Astrocyte (in vitro differentiated cells and primary cell): ENCODE measurements around the gene F12. TPM values are rescaled to one million over a fixed set of nuclear protein-coding genes. Genes with fewer than 3 reads are reported as not detected.

ENCODE experiments used
- DNase-seq: peaks from one replicate; pipeline ENCODE4 v3.0.0-alpha.2; 2010; ENCODE audit warnings: low read depth
- FAIRE-seq: peaks from 2 replicates; lab custom pipeline; 2011; peaks lifted over from hg19 to GRCh38; lab: Jason Lieb, UNC
- H2AFZ ChIP-seq: 2 replicates; pipeline ENCODE4 v1.6.0; 2012; ENCODE audit warnings: low read depth, low read length, inconsistent platforms
- H3K27ac ChIP-seq: 2 replicates; pipeline ENCODE4 v1.5.1; 2011; ENCODE audit warnings: low read depth, low read length, inconsistent platforms
- H3K27me3 ChIP-seq: 2 replicates; pipeline ENCODE4 v1.6.0; 2011; ENCODE audit warnings: low read length, inconsistent platforms; ENCODE audit not compliant: insufficient read depth
- H3K36me3 ChIP-seq: 2 replicates; pipeline ENCODE4 v1.5.1; 2011; ENCODE audit warnings: low read length, inconsistent platforms; ENCODE audit not compliant: insufficient read depth
- H3K4me1 ChIP-seq: 2 replicates; pipeline ENCODE4 v1.5.1; 2011; ENCODE audit warnings: low read length, inconsistent platforms; ENCODE audit not compliant: insufficient read depth
- H3K4me2 ChIP-seq: 2 replicates; pipeline ENCODE4 v1.6.0; 2012; ENCODE audit warnings: low read length, inconsistent platforms
- H3K4me3 ChIP-seq: 2 replicates; pipeline ENCODE4 v1.5.1; 2011; ENCODE audit warnings: low read depth, mild to moderate bottlenecking, low read length, inconsistent platforms; ENCODE audit not compliant: insufficient read depth
- H3K79me2 ChIP-seq: 2 replicates; pipeline ENCODE4 v1.6.0; 2012; ENCODE audit warnings: mild to moderate bottlenecking, low read length, inconsistent platforms; ENCODE audit not compliant: insufficient read depth
- H3K9ac ChIP-seq: 2 replicates; pipeline ENCODE4 v1.6.0; 2012; ENCODE audit warnings: mild to moderate bottlenecking, low read length, inconsistent platforms
- H3K9me3 ChIP-seq: 2 replicates; pipeline ENCODE4 v1.5.1; 2012; ENCODE audit warnings: low read depth, mild to moderate bottlenecking, low read length, inconsistent platforms; ENCODE audit not compliant: insufficient read depth
- H4K20me1 ChIP-seq: 2 replicates; pipeline ENCODE4 v1.6.0; 2012; ENCODE audit warnings: low read length, inconsistent platforms; ENCODE audit not compliant: insufficient read depth
- H3K27ac Mint-ChIP-seq: one replicate; pipeline ENCODE4 v1.8.0; 2021; ENCODE audit warnings: mild to moderate bottlenecking, mixed read lengths; ENCODE audit not compliant: unreplicated experiment
- H3K27me3 Mint-ChIP-seq: one replicate; pipeline ENCODE4 v1.8.0; 2021; ENCODE audit warnings: low read depth, mixed read lengths; ENCODE audit not compliant: unreplicated experiment
- H3K36me3 Mint-ChIP-seq: one replicate; pipeline ENCODE4 v1.8.0; 2021; ENCODE audit warnings: low read depth, mixed read lengths; ENCODE audit not compliant: unreplicated experiment
- H3K4me1 Mint-ChIP-seq: one replicate; pipeline ENCODE4 v1.8.0; 2021; ENCODE audit warnings: low read depth, mixed read lengths; ENCODE audit not compliant: unreplicated experiment
- H3K4me3 Mint-ChIP-seq: one replicate; pipeline ENCODE4 v1.8.0; 2021; ENCODE audit warnings: mild to moderate bottlenecking, moderate library complexity, mixed read lengths; ENCODE audit not compliant: unreplicated experiment
- H3K9me3 Mint-ChIP-seq: one replicate; pipeline ENCODE4 v1.8.0; 2021; ENCODE audit warnings: mild to moderate bottlenecking, mixed read lengths; ENCODE audit not compliant: unreplicated experiment
- CTCF ChIP-seq: IDR thresholded peaks from 2 replicates; pipeline ENCODE4 v1.5.1; 2011; ENCODE audit warnings: low read depth, mild to moderate bottlenecking, inconsistent platforms, low read length, moderate library complexity; ENCODE audit not compliant: insufficient read depth
- EZH2 ChIP-seq: IDR thresholded peaks from 2 replicates; pipeline ENCODE4 v1.6.1; 2012; ENCODE audit warnings: mild to moderate bottlenecking, low read length, inconsistent platforms; ENCODE audit not compliant: insufficient read depth
- total RNA-seq: library from RNA; stranded (reverse); gene quantifications from 2 replicates; pipeline ENCODE4 v1.2.1, GENCODE V29; 2021

Gene F12
- total RNA-seq, 1 donor from 2014 or later, result 3.0 TPM

- H3K4me1 ChIP-seq, result no peaks in the 10 kb centered on the region
- Mint-ChIP-seq H3K4me3 (no peak overlapping the region), H3K4me1 (no peaks in the 10 kb centered on the region), H3K9me3 (no peaks in the 10 kb centered on the region), H3K36me3 (no peaks in the 10 kb centered on the region), H3K27ac (no peak overlapping the region), H3K27me3 (peaks cover 53% of the 10 kb centered on the region)
- H3K4me2 ChIP-seq, result no peak overlapping the region
- peaks cover 6% of the 10 kb centered on the region for H3K27me3 ChIP-seq
- H3K9ac ChIP-seq, result no peak overlapping the region
- H3K27ac ChIP-seq, result no peak overlapping the region
- no peaks in the 10 kb centered on the region for H3K36me3 ChIP-seq
- DNase-seq (no peak), FAIRE-seq (no peak)
- H4K20me1 ChIP-seq, result no peaks in the 10 kb centered on the region
- no peak for TF ChIP-seq CTCF
- TF ChIP-seq EZH2, result no peak
- no peaks in the 10 kb centered on the region for H3K79me2 ChIP-seq
- no peaks in the 10 kb centered on the region for H3K9me3 ChIP-seq
- H3K4me3 ChIP-seq, result no peak overlapping the region
- no peak overlapping the region for H2AFZ ChIP-seq
These were observed 5.1 kb upstream of the F12 start for GRCh38 chr5:177414481-177414880.

- Mint-ChIP-seq H3K27me3 (peaks cover 62% of the 10 kb centered on the region), H3K9me3 (no peaks in the 10 kb centered on the region), H3K36me3 (no peaks in the 10 kb centered on the region), H3K4me3 (no peak overlapping the region), H3K4me1 (no peaks in the 10 kb centered on the region), H3K27ac (no peak overlapping the region)
- DNase-seq (no peak), FAIRE-seq (no peak)
- no peaks in the 10 kb centered on the region for H3K79me2 ChIP-seq
- no peaks in the 10 kb centered on the region for H4K20me1 ChIP-seq
- H2AFZ ChIP-seq, result no peak overlapping the region
- no peak overlapping the region for H3K4me2 ChIP-seq
- no peak overlapping the region for H3K9ac ChIP-seq
- TF ChIP-seq CTCF (no peak), EZH2 (no peak)
- H3K27me3 ChIP-seq, result peaks cover 6% of the 10 kb centered on the region
- H3K27ac ChIP-seq, result no peak overlapping the region
- H3K9me3 ChIP-seq, result no peaks in the 10 kb centered on the region
- H3K36me3 ChIP-seq, result no peaks in the 10 kb centered on the region
- H3K4me1 ChIP-seq, result no peaks in the 10 kb centered on the region
- H3K4me3 ChIP-seq, result no peak overlapping the region
These were observed 3.4 kb upstream of the F12 start for GRCh38 chr5:177412603-177413233.

- H3K9ac ChIP-seq, result no peak overlapping the region
- H3K27me3 ChIP-seq, result peaks cover 6% of the 10 kb centered on the region
- H3K27ac Mint-ChIP-seq, result no peak overlapping the region
- H3K36me3 Mint-ChIP-seq, result no peaks in the 10 kb centered on the region
- DNase-seq (no peak), FAIRE-seq (no peak)
- no peak overlapping the region for H3K4me2 ChIP-seq
- H3K27ac ChIP-seq, result no peak overlapping the region
- no peak overlapping the region for H2AFZ ChIP-seq
- no peak overlapping the region for H3K4me3 ChIP-seq
- no peaks in the 10 kb centered on the region for H4K20me1 ChIP-seq
- H3K36me3 ChIP-seq, result no peaks in the 10 kb centered on the region
- no peaks in the 10 kb centered on the region for H3K4me1 ChIP-seq
- no peaks in the 10 kb centered on the region for H3K4me1 Mint-ChIP-seq
- no peaks in the 10 kb centered on the region for H3K79me2 ChIP-seq
- H3K27me3 Mint-ChIP-seq, result peaks cover 73% of the 10 kb centered on the region
- H3K9me3 ChIP-seq, result no peaks in the 10 kb centered on the region
- TF ChIP-seq CTCF (no peak), EZH2 (no peak)
- H3K4me3 Mint-ChIP-seq, result no peak overlapping the region
- H3K9me3 Mint-ChIP-seq, result no peaks in the 10 kb centered on the region
These were observed 1.2 kb upstream of the F12 start for GRCh38 chr5:177410575-177410974.
